Activated CD8-positive, alpha-beta T cell treated with anti-CD3 and anti-CD28 coated beads for 36 hours (primary cell): ENCODE data around the gene PACRG. TPM values are rescaled to one million over a fixed set of nuclear protein-coding genes. Genes with fewer than 3 reads are reported as not detected.

ENCODE experiments used
- ATAC-seq: fragments of 200-7000 bp; cut with Tn5 transposase; one replicate; pipeline ENCODE4 v1.10.0; 2021; ENCODE audit warnings: mild to moderate bottlenecking, moderate library complexity
- CTCF ChIA-PET: fragments of 350-600 bp; sonication (Branson Sonifier 250); formaldehyde crosslinking; loops from one replicate; lab custom pipeline; 2021; ENCODE audit warnings: antibody characterized with exemption; lab: Charles Lee
- POLR2A ChIA-PET: fragments of 350-600 bp; sonication (Branson Sonifier 250); formaldehyde crosslinking; loops from one replicate; lab custom pipeline; 2021; ENCODE audit warnings: antibody characterized with exemption; lab: Charles Lee
- DNase-seq: peaks from one replicate; pipeline ENCODE4 v3.0.0-alpha.2; 2020
- H3K27ac Mint-ChIP-seq: one replicate; pipeline ENCODE4 v1.8.0; 2021; ENCODE audit warnings: mild to moderate bottlenecking, mixed read lengths
- H3K27me3 Mint-ChIP-seq: one replicate; pipeline ENCODE4 v1.8.0; 2021; ENCODE audit warnings: mixed read lengths
- H3K36me3 Mint-ChIP-seq: one replicate; pipeline ENCODE4 v1.8.0; 2021; ENCODE audit warnings: low read depth, mixed read lengths
- H3K4me1 Mint-ChIP-seq: one replicate; pipeline ENCODE4 v1.8.0; 2021; ENCODE audit warnings: low read depth, mixed read lengths
- H3K4me3 Mint-ChIP-seq: one replicate; pipeline ENCODE4 v1.8.0; 2021; ENCODE audit warnings: mild to moderate bottlenecking, moderate library complexity, mixed read lengths
- H3K9me3 Mint-ChIP-seq: one replicate; pipeline ENCODE4 v1.8.0; 2021; ENCODE audit warnings: mixed read lengths
- intact Hi-C: fragments of 100-400 bp; cut with micrococcal nuclease; formaldehyde crosslinking; loops from one replicate; pipeline ENCODE4 v1.10.0; 2022
- total RNA-seq, 2 experiments: library from RNA; stranded (reverse); gene quantifications; one replicate each; pipeline ENCODE4 v1.2.3, GENCODE V29; 2021
- TF ChIP-seq, protein P1 (sequence below): fragments of 200-600 bp; IDR thresholded peaks from one replicate; pipeline ENCODE4 v1.8.0; 2022; ENCODE audit warnings: antibody characterized with exemption, mild to moderate bottlenecking

Gene PACRG
- total RNA-seq, 2 experiments from 2014 or later: not detected

DNA sequence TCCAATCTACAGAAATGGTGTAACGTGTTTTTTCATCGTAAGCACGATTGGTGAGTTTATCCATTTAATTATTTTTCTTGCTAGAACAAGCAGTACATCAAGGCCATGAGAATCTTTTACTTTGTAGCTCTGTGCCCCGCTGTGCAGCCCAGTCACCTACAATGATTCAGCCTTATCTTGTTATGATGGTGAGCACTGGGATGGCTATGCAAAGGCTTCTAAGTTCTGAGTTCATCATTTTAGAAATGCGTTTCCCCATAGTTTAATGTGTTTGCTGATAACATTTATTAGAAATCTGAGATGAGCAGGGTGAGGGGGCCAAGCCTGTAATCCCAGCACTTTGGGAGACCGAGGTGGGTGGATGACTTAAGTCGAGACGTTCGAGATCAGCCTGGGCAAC lies 575.0 kb downstream of the PACRG start:
- DNase-seq: no peak
- CTCF ChIA-PET: no interaction called here
- ATAC-seq: no peak
- Mint-ChIP-seq H3K9me3 (no peaks in the 10 kb centered on the region), H3K4me1 (no peaks in the 10 kb centered on the region), H3K4me3 (no peak overlapping the region), H3K36me3 (no peaks in the 10 kb centered on the region), H3K27me3 (peaks cover 2% of the 10 kb centered on the region), H3K27ac (no peak overlapping the region)
- POLR2A ChIA-PET: no interaction called here
- TF ChIP-seq, protein P1, sequence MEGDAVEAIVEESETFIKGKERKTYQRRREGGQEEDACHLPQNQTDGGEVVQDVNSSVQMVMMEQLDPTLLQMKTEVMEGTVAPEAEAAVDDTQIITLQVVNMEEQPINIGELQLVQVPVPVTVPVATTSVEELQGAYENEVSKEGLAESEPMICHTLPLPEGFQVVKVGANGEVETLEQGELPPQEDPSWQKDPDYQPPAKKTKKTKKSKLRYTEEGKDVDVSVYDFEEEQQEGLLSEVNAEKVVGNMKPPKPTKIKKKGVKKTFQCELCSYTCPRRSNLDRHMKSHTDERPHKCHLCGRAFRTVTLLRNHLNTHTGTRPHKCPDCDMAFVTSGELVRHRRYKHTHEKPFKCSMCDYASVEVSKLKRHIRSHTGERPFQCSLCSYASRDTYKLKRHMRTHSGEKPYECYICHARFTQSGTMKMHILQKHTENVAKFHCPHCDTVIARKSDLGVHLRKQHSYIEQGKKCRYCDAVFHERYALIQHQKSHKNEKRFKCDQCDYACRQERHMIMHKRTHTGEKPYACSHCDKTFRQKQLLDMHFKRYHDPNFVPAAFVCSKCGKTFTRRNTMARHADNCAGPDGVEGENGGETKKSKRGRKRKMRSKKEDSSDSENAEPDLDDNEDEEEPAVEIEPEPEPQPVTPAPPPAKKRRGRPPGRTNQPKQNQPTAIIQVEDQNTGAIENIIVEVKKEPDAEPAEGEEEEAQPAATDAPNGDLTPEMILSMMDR: no peak
- intact Hi-C loops: no loop called here

DNA sequence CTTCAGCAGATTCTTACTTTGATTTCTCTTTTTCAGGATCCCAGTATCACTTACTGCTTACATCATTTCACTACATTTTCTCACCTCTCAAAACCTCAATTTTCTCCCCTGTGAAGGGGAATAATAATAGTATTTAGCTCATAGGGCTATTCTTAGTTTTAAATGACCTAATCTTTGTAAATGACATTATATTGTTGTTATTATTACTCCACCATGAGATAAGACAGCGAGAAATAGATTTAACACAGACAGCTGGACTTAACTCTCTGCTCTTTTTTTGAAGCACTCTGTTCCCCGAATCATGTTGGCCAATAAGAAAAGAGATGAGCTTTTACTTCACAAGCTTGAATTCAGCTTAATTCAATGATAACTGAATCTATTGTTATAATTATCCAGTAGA lies 578.2 kb downstream of the PACRG start:
- intact Hi-C loops: no loop called here
- TF ChIP-seq, protein P1: no peak
- H3K27ac Mint-ChIP-seq: no peak overlapping the region
- no peaks in the 10 kb centered on the region for H3K4me1 Mint-ChIP-seq
- H3K27me3 Mint-ChIP-seq: peaks cover 4% of the 10 kb centered on the region
- ATAC-seq (no peak), DNase-seq (no peak)
- H3K9me3 Mint-ChIP-seq: no peaks in the 10 kb centered on the region
- CTCF ChIA-PET: no interaction called here
- POLR2A ChIA-PET: no interaction called here
- no peaks in the 10 kb centered on the region for H3K36me3 Mint-ChIP-seq
- H3K4me3 Mint-ChIP-seq: no peak overlapping the region

DNA sequence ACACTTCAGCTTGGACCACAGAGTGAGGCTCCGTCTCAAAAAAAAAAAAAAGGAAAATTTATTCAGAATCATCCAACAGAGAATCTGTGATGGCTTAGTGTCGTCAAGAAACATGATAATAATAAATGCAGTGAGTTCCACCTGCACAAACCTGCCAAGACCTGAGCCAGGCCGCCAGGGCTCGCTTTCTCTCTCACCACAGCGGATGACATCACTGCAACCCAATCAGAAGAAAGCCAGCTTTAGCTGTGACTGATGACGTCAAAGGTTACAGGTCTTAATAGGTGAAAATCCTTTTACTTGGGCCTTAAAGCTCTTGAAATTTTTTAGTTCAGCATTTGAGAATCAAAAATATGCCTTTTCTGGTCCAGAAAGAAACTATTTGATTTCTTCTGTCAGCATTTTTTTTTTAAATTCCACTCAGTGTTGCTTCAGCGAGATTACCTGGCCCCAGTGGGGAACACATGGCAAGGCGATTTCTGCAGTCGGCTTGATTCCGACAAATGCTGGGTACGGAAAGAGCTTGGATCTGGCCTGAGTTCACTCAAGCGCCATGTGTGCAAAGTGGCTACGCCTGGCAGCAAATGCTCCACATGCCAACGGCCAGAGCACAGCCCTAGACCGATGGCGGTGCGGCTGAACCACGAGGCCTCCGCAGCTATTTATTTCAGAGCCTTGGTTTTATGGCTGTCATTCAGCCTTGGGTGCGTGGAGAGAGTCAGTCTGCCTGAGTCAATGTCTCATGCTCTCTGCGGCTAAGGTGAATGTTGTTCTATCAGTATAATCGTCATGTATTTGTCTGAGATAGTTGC lies 581.1 kb downstream of the PACRG start:
- intact Hi-C loops: no loop called here
- H3K4me1 Mint-ChIP-seq: no peaks in the 10 kb centered on the region
- TF ChIP-seq, protein P1: no peak
- ATAC-seq: no peak
- no peaks in the 10 kb centered on the region for H3K36me3 Mint-ChIP-seq
- peaks cover 4% of the 10 kb centered on the region for H3K27me3 Mint-ChIP-seq
- ChIA-PET POLR2A (no interaction called here), CTCF (no interaction called here)
- H3K27ac Mint-ChIP-seq: no peak overlapping the region
- no peak overlapping the region for H3K4me3 Mint-ChIP-seq
- H3K9me3 Mint-ChIP-seq: no peaks in the 10 kb centered on the region
- DNase-seq: no peak

DNA sequence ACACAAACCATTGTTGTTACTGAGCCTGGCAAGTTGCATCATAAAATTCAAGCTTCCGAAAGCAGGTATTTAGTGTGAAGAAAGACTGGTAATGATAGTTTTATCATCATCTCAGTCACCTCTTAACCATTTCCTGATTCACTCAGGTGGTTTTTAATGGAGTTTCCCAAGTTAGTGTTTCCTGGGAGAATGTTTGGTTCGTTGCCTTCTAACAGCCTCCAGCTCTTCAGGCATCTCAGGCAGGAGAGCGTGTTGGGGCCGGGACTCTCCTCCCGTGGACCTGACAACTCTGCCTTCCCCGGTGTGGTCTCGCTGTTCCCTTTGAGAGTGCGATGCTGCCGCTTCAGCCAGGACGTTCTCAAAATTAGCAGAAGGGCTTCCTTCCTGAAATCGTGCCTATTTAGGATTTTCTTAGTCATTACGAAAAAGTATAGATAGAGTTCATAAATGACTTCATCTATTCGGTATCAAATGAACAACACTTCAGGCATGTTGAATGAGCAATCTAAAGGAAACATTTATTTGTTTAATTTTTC lies 581.8 kb downstream of the PACRG start:
- no peak overlapping the region for H3K27ac Mint-ChIP-seq
- DNase-seq (no peak), ATAC-seq (no peak)
- peaks cover 7% of the 10 kb centered on the region for H3K27me3 Mint-ChIP-seq
- ChIA-PET CTCF (interaction anchor here (2.0 kb wide), 1 partner anchor 10 kb away, joined by 4 read pairs; no protein-coding TSS in a partner anchor), POLR2A (no interaction called here)
- no peaks in the 10 kb centered on the region for H3K4me1 Mint-ChIP-seq
- no peak overlapping the region for H3K4me3 Mint-ChIP-seq
- intact Hi-C loops: no loop called here
- no peaks in the 10 kb centered on the region for H3K9me3 Mint-ChIP-seq
- TF ChIP-seq, protein P1: no peak
- no peaks in the 10 kb centered on the region for H3K36me3 Mint-ChIP-seq
